Mesendoderm (in vitro differentiated cells): Measurements from ENCODE around the gene ALK.

ENCODE experiments used
- DNase-seq: peaks from one replicate; pipeline ENCODE4 v3.0.0; 2013
- H2AK5ac ChIP-seq: 2 replicates; pipeline ENCODE4 v1.6.1; 2013; ENCODE audit warnings: low read length, inconsistent platforms
- H2BK120ac ChIP-seq: 2 replicates; pipeline ENCODE4 v1.6.1; 2013; ENCODE audit warnings: low read depth, mild to moderate bottlenecking, low read length, moderate library complexity, mixed read lengths
- H2BK15ac ChIP-seq: replicated peaks from 2 replicates; pipeline ENCODE4 v1.6.1; 2013; ENCODE audit warnings: low read depth, mild to moderate bottlenecking, moderate library complexity
- H2BK5ac ChIP-seq: 2 replicates; pipeline ENCODE4 v1.6.1; 2013; ENCODE audit warnings: low read length, inconsistent platforms
- H3K18ac ChIP-seq: 2 replicates; pipeline ENCODE4 v1.6.1; 2013; ENCODE audit warnings: mild to moderate bottlenecking, low read length, mixed read lengths
- H3K23ac ChIP-seq: one replicate; pipeline ENCODE4 v1.6.1; 2013; ENCODE audit warnings: low read length
- H3K27ac ChIP-seq: 2 replicates; pipeline ENCODE4 v1.5.1; 2013; ENCODE audit warnings: low read depth, mild to moderate bottlenecking, inconsistent platforms, low read length, moderate library complexity
- H3K27me3 ChIP-seq: 2 replicates; pipeline ENCODE4 v1.6.1; 2013; ENCODE audit warnings: low read length, control low read depth, mild to moderate bottlenecking, inconsistent platforms; ENCODE audit not compliant: insufficient read depth, poor library complexity
- H3K36me3 ChIP-seq: 2 replicates; pipeline ENCODE4 v1.6.1; 2013; ENCODE audit warnings: low read length, inconsistent platforms; ENCODE audit not compliant: control insufficient read depth, insufficient read depth
- H3K4ac ChIP-seq: one replicate; pipeline ENCODE4 v1.6.1; 2013; ENCODE audit warnings: low read depth, mild to moderate bottlenecking, low read length, moderate library complexity
- H3K4me1 ChIP-seq: 2 replicates; pipeline ENCODE4 v1.6.1; 2013; ENCODE audit warnings: low read depth, low read length, inconsistent platforms; ENCODE audit not compliant: control insufficient read depth
- H3K4me2 ChIP-seq: 2 replicates; pipeline ENCODE4 v1.6.1; 2013; ENCODE audit warnings: low read length
- H3K4me3 ChIP-seq: 2 replicates; pipeline ENCODE4 v1.5.1; 2013; ENCODE audit warnings: mild to moderate bottlenecking, low read length
- H3K56ac ChIP-seq: one replicate; pipeline ENCODE4 v1.6.1; 2013; ENCODE audit warnings: low read length
- H3K79me1 ChIP-seq: 2 replicates; pipeline ENCODE4 v1.6.1; 2013; ENCODE audit warnings: low read length, inconsistent platforms
- H3K79me2 ChIP-seq: 2 replicates; pipeline ENCODE4 v1.6.1; 2013; ENCODE audit warnings: mild to moderate bottlenecking, low read length; ENCODE audit not compliant: control insufficient read depth, insufficient read depth
- H3K9ac ChIP-seq: 2 replicates; pipeline ENCODE4 v1.6.1; 2013; ENCODE audit warnings: low read length, inconsistent platforms
- H4K5ac ChIP-seq: one replicate; pipeline ENCODE4 v1.6.1; 2013; ENCODE audit warnings: low read length
- H4K8ac ChIP-seq: one replicate; pipeline ENCODE4 v1.6.1; 2013; ENCODE audit warnings: low read depth, mild to moderate bottlenecking, control low read depth, low read length, moderate library complexity
- WGBS: extraction: QIAGEN DNeasy Blood & Tissue Kit; methylation state at CpG from one replicate; pipeline ENCODE4 v1.1.7; 2013; ENCODE audit warnings: low lambda C conversion rate, missing lambda C conversion rate; ENCODE audit not compliant: insufficient coverage; ENCODE audit errors: extremely low coverage; 5-methylcytosine and 5-hydroxymethylcytosine counted together

ALK gene

DNA sequence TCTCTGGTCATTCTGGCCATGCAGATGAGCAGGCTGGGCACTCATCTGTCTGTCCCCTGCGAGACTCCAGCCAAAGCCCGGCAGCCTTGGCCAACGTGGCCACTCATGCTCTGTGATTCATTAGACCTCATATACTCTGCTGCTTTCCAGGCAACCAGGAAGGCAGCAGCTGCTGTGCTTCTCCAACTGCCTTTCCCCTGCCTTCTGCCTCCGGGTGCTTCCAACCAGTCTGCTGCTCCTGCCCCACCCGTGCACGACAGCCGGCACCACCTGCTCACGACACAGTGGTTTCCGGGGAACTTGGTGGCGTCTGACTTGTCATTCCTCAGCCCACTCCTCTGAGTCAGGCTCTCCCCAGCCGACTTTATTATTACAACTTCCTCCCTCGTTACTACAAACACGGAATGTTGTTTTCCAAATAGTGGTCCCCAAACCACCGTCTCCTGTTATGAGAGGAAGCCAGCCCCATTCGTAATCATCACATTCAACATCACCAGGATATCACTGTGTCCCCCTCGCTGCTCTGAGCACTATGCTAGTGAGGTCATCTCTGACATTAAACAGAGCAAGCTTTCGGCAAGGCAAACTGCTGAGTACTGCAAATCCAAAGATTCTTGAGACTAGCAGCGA is 392.4 kb downstream of the ALK start:
- H3K4me3 ChIP-seq: no peak overlapping the region
- no peak overlapping the region for H4K5ac ChIP-seq
- WGBS: no CpG with 5 or more reads among the region's 18 CpGs
- H3K9ac ChIP-seq: no peak overlapping the region
- no peak for DNase-seq
- H3K4me1 ChIP-seq: no peaks in the 10 kb centered on the region
- no peak overlapping the region for H3K18ac ChIP-seq
- H4K8ac ChIP-seq: no peak overlapping the region
- H3K79me2 ChIP-seq: no peaks in the 10 kb centered on the region
- H3K4me2 ChIP-seq: no peak overlapping the region
- no peaks in the 10 kb centered on the region for H3K79me1 ChIP-seq
- H2AK5ac ChIP-seq: no peak overlapping the region
- H2BK15ac ChIP-seq: no peak overlapping the region
- no peak overlapping the region for H3K4ac ChIP-seq
- no peak overlapping the region for H2BK5ac ChIP-seq
- no peak overlapping the region for H3K27ac ChIP-seq
- no peak overlapping the region for H3K56ac ChIP-seq
- no peaks in the 10 kb centered on the region for H3K36me3 ChIP-seq
- H3K27me3 ChIP-seq: no peaks in the 10 kb centered on the region
- no peak overlapping the region for H2BK120ac ChIP-seq
- H3K23ac ChIP-seq: no peak overlapping the region

DNA sequence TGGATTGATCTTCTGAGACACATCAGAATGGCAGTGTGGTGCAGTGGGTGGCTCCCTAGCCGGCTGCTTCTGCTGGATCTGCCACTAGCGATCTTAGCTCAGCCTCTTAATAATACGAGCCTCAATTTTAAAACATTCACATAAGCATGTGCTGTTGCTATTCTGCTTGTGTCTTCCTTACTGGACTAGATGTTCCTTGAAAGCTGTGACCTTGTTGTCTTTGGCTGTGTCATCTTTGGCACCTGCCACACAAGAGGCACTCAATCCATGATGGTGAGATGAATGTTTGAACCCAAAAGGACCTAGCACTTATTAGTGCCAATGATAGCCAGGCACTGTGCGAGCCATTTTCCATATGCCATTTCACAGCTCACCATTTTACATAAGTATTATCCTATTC is 393.0 kb downstream of the ALK start:
- no peak overlapping the region for H2BK5ac ChIP-seq
- no peaks in the 10 kb centered on the region for H3K36me3 ChIP-seq
- no peak overlapping the region for H2BK15ac ChIP-seq
- no peak overlapping the region for H3K18ac ChIP-seq
- no peak overlapping the region for H3K4ac ChIP-seq
- no peaks in the 10 kb centered on the region for H3K79me1 ChIP-seq
- no peak overlapping the region for H3K23ac ChIP-seq
- H3K27ac ChIP-seq: no peak overlapping the region
- no peak for DNase-seq
- no peaks in the 10 kb centered on the region for H3K4me1 ChIP-seq
- H3K4me2 ChIP-seq: no peak overlapping the region
- no CpG with 5 or more reads among the region's 4 CpGs for WGBS
- no peak overlapping the region for H4K5ac ChIP-seq
- no peak overlapping the region for H2BK120ac ChIP-seq
- H3K56ac ChIP-seq: no peak overlapping the region
- no peaks in the 10 kb centered on the region for H3K27me3 ChIP-seq
- H4K8ac ChIP-seq: no peak overlapping the region
- H3K79me2 ChIP-seq: no peaks in the 10 kb centered on the region
- H2AK5ac ChIP-seq: no peak overlapping the region
- H3K9ac ChIP-seq: no peak overlapping the region
- no peak overlapping the region for H3K4me3 ChIP-seq

DNA sequence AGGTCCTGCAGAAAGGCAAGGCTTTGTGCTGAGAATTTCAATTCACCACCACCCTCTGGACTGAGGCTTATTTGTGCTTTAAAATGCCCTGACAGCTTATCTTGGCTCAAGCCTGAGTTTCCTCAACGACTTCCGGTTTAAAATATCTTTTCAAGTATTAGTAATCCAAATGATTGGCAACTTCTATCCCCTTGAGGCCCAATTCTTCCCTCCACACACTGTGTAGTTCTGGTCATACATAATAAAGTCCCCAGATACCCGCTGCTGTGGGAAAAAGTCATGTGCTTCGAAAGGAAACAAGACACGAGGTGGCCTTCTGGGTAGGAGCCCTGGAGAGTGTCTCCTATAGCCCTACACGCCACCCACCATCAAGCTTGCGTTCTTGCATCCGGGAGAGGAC is 393.4 kb downstream of the ALK start:
- Histone ChIP-seq H3K18ac (no peak overlapping the region), H2BK15ac (no peak overlapping the region), H3K27ac (no peak overlapping the region), H2BK120ac (no peak overlapping the region), H4K8ac (no peak overlapping the region), H3K27me3 (no peaks in the 10 kb centered on the region), H3K4me2 (no peak overlapping the region), H3K4me3 (no peak overlapping the region), H3K79me2 (no peaks in the 10 kb centered on the region), H3K79me1 (no peaks in the 10 kb centered on the region), H3K9ac (no peak overlapping the region), H4K5ac (no peak overlapping the region), H2AK5ac (no peak overlapping the region), H3K4me1 (no peaks in the 10 kb centered on the region), H3K23ac (no peak overlapping the region), H3K36me3 (no peaks in the 10 kb centered on the region), H2BK5ac (no peak overlapping the region), H3K56ac (no peak overlapping the region), H3K4ac (no peak overlapping the region)
- no peak for DNase-seq
- WGBS: no CpG with 5 or more reads among the region's 8 CpGs

DNA sequence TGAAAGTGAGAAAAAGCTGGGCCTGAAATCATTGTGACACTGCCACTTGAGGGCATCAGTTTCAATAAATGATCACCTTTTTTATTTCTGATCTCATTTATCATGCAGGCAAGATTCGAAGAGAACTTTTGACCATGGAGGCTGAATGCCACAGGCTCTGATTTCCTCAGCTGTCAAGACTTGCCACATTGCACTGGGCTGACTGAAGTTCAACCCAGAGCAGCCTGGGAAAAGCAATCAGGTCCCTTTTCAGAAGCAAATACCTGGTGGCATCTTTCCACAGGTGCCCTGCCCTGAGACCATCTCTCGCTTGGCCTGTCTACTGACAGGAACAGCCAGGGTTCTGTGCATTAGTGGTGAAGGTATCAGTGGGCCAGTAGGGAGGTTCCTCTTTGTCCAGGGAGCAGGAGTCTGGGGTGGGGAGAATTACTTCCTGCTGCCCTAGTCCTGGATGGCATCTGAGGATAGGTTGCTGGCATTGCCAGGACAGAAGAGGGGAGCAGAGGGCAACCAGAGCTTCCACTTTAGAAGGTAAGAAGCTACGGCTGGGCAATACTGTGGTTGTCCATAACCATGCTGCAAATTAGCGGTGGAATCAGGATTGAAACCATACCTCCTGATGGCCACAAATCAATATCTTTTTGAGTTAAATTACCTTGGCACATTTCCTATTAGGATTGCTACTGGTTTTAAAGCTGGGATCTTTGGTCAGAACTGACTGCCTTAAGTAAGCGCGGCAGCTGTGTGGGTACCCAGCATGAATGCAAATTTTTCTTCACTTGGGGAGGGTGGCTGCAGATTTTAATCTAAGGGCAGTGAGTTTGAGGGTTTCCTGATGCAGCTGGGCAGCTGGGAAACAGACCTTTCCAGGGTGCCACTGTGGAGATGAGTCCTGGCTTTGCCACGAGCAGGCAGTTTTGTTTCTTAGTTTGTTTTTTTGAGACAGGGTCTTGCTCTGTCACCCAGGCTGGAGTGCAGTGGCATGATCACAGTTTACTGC is 394.5 kb downstream of the ALK start:
- no peak overlapping the region for H3K4me3 ChIP-seq
- no peak for DNase-seq
- no peak overlapping the region for H3K9ac ChIP-seq
- H4K8ac ChIP-seq: no peak overlapping the region
- no CpG with 5 or more reads among the region's 7 CpGs for WGBS
- no peaks in the 10 kb centered on the region for H3K79me2 ChIP-seq
- H2BK120ac ChIP-seq: no peak overlapping the region
- no peak overlapping the region for H3K56ac ChIP-seq
- no peaks in the 10 kb centered on the region for H3K36me3 ChIP-seq
- no peaks in the 10 kb centered on the region for H3K27me3 ChIP-seq
- no peak overlapping the region for H3K27ac ChIP-seq
- no peak overlapping the region for H3K4ac ChIP-seq
- H2BK15ac ChIP-seq: no peak overlapping the region
- H3K23ac ChIP-seq: no peak overlapping the region
- H3K4me2 ChIP-seq: no peak overlapping the region
- no peak overlapping the region for H3K18ac ChIP-seq
- H3K4me1 ChIP-seq: no peaks in the 10 kb centered on the region
- no peak overlapping the region for H4K5ac ChIP-seq
- no peaks in the 10 kb centered on the region for H3K79me1 ChIP-seq
- H2AK5ac ChIP-seq: no peak overlapping the region
- H2BK5ac ChIP-seq: no peak overlapping the region

DNA sequence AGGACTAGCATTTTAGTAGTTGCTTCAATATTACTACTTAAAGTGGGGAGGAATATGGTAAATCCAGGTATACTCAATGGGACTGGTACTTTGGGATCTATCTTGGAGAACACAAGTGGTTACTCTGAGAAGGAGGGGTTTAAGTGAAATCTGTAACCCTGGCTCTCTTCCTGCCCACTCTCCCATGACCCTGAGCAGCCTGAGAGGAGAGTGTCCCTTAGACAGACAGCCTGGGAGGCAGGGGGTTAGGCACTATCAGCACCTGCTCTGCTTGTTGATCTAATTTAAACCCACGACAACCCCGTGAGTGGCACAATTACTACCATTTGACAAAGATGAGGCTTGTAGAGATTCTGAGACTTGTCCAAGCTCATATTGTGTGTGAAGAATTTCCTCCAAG is 395.5 kb downstream of the ALK start:
- Histone ChIP-seq H4K5ac (no peak overlapping the region), H3K56ac (no peak overlapping the region), H2BK5ac (no peak overlapping the region), H3K4me2 (no peak overlapping the region), H3K4me1 (no peaks in the 10 kb centered on the region), H3K4me3 (no peak overlapping the region), H2AK5ac (no peak overlapping the region), H3K23ac (no peak overlapping the region), H3K27ac (no peak overlapping the region), H2BK120ac (no peak overlapping the region), H3K9ac (no peak overlapping the region), H3K79me1 (no peaks in the 10 kb centered on the region), H3K18ac (no peak overlapping the region), H3K4ac (no peak overlapping the region), H3K36me3 (no peaks in the 10 kb centered on the region), H3K27me3 (no peaks in the 10 kb centered on the region), H3K79me2 (no peaks in the 10 kb centered on the region), H2BK15ac (no peak overlapping the region), H4K8ac (no peak overlapping the region)
- WGBS: no CpG with 5 or more reads among the region's 2 CpGs
- no peak for DNase-seq
